HG02759 (cell line): Measurements from ENCODE around the gene TNFRSF19.

Experiments
- ATAC-seq: cut with Tn5 transposase; IDR thresholded peaks from one replicate; pipeline ENCODE4 v1.9.1; 2021; ENCODE audit warnings: mild to moderate bottlenecking, moderate library complexity; ENCODE audit not compliant: unreplicated experiment

The TNFRSF19 gene

GRCh38 chr13:23600534-23600933, 30.3 kb downstream of the TNFRSF19 start:
- no peak for ATAC-seq

GRCh38 chr13:23605831-23606230, 35.6 kb downstream of the TNFRSF19 start:
- ATAC-seq: no peak

- ATAC-seq: no peak
Measured at GRCh38 chr13:23608138-23608537, 37.9 kb downstream of the TNFRSF19 start.

- ATAC-seq: no peak
Measured at GRCh38 chr13:23608701-23609413, 38.6 kb downstream of the TNFRSF19 start.

- peak; percentile 41 for ATAC-seq
Measured at GRCh38 chr13:23609414-23609760, 39.2 kb downstream of the TNFRSF19 start.

- peak; percentile 50 for ATAC-seq
Measured at GRCh38 chr13:23609874-23610576, 39.8 kb downstream of the TNFRSF19 start.

GRCh38 chr13:23610966-23611491, 40.8 kb downstream of the TNFRSF19 start:
- ATAC-seq: no peak

GRCh38 chr13:23612182-23612581, 42.0 kb downstream of the TNFRSF19 start:
- ATAC-seq: no peak

GRCh38 chr13:23612731-23613130, 42.5 kb downstream of the TNFRSF19 start:
- no peak for ATAC-seq

- no peak for ATAC-seq
Measured at GRCh38 chr13:23613596-23613995, 43.4 kb downstream of the TNFRSF19 start.

- no peak for ATAC-seq
Measured at GRCh38 chr13:23615395-23616081, 45.3 kb downstream of the TNFRSF19 start.

GRCh38 chr13:23616228-23616627, 46.0 kb downstream of the TNFRSF19 start:
- ATAC-seq: no peak

- ATAC-seq: no peak
Measured at GRCh38 chr13:23617551-23618024, 47.4 kb downstream of the TNFRSF19 start.

GRCh38 chr13:23618341-23618740, 48.1 kb downstream of the TNFRSF19 start:
- no peak for ATAC-seq

- no peak for ATAC-seq
Measured at GRCh38 chr13:23619068-23619855, 49.0 kb downstream of the TNFRSF19 start.

- no peak for ATAC-seq
Measured at GRCh38 chr13:23620211-23620610, 50.0 kb downstream of the TNFRSF19 start.

- ATAC-seq: no peak
Measured at GRCh38 chr13:23620613-23621315, 50.6 kb downstream of the TNFRSF19 start.

GRCh38 chr13:23621316-23621645, 51.1 kb downstream of the TNFRSF19 start:
- ATAC-seq: peak; percentile 59

GRCh38 chr13:23622985-23623384, 52.8 kb downstream of the TNFRSF19 start:
- no peak for ATAC-seq

- ATAC-seq: no peak
Measured at GRCh38 chr13:23623394-23623793, 53.2 kb downstream of the TNFRSF19 start.
